NCI-H69 (cell line): ENCODE results near the gene SYF2.
"Not testable (repeated sequence)": the region's sequence is repeated elsewhere in the genome, so short reads cannot be mapped to it uniquely, and the experiment has no call there.

ENCODE experiments used
- DNase-seq: peaks from one replicate; lab custom pipeline; 2025; lab: John Stamatoyannopoulos, UW

The SYF2 gene

GRCh38 chr1:25206201-25206600 lies 26.1 kb downstream of the SYF2 start:
- DNase-seq, result no peak

DNA sequence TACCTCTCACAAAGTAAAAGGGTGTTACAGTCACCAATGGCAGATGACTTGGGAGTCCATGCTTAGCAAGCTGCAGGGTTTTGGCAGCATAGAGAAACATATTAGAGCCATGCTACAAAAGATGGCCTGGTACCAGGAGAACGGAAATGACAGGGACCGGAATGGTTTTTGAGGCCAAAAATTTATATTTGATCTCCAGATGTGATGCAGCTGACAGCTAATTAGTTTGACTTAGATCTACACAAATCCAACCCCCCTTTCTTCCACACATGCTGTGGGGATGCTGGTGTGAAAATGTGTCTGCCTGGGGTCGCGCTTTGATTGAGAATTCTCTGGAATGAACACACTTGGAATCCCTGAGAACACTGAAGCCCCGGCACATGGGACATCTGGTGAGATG lies 26.5 kb downstream of the SYF2 start:
- no peak for DNase-seq

- DNase-seq, result peak; percentile 46
These were observed 27.4 kb downstream of the SYF2 start for GRCh38 chr1:25204797-25205480.

DNA sequence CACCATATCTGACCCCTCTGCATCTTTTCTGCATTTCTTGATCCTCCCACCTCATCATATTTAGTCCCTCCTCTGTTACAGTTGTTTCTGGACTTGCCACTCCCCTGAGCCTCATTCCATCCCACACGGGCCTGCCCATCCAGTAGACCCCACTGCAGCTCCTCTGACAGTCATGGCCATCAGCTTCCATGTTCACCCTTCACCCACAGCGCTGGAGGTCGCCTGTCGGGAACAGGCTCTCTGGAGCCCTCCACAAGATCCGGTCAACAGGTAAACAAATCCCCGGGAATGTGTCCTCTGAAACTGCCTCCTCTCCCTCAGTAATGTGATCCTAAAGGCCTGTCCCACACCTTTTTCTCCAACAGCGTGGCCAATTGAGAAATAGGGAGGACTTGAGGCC lies 31.3 kb downstream of the SYF2 start:
- DNase-seq, result no peak

DNA sequence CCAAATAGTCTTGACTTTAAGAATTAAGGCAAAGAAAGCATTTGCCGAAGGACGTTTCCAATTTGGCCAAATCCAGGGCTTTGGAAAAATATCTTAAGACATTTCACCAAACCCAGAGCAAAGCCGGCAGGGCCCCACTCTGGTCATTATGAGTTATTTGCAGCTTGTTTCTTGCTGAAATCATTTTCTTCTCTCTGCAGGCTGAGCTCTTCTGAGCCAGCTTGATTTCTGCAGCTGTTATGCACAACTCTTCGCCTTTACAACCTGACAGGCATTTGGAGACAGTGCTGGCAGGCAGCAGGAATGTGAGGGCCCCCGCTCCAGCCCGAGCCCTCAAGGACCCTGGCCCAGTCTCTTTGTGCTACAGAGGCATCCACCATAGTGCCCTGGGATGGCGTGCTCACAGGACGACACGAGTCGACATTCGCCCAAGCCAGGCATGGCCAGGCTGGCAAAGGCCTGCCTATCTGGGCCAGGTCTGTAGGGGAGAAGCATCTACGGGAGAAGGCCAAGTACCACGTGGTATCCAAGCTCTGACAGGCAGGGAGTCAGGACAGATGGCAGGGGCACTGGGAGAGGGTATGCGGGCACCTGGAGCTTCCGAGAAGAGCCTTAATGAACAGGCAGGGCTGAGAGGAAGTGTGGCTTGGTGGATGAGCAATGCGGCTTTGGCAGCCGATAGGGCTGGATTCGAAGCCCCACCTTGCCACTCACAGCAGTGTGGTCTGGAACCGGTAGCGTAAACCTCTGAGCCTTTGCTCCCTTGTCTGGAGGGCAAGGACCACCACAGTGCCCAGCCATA lies 32.3 kb downstream of the SYF2 start:
- no peak for DNase-seq

GRCh38 chr1:25198663-25199252 lies 33.5 kb downstream of the SYF2 start:
- peak; percentile 52 for DNase-seq

GRCh38 chr1:25197982-25198662 lies 34.2 kb downstream of the SYF2 start:
- peak; percentile 13 for DNase-seq

DNA sequence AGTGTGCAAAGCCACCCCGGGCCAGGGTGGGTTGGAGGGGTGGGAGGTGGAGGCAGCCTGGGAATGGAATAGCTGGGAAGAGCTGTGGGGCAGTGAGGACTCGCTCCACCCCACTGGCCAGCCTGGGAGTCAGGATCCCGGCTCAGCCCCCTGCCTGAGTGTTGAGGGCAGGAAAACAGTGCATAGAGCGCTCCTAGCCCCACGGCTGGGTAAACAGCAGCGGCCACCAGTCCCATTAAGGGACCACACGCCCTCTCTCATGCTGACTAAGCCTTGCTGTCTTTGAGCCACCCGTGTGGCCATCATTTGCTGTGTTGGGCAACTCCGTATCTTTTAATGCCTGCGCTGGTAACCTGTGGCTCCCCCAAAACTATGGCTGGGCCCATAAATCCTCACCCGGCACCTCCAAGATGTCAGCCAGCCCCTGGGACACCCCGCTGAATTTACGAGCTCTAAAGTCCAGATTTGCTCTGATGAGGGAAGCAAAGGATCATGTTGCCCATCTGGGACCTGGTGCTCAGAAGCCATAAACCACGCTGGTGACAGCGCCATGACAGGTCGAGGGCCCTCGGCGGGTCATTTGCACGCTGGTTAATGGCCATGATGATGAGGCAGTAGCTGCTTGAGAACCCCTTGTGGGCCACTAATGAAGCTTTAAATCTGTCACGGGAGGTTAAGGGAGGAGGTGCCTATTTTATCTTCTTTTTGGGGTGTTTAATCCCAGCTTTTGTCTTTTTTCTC lies 34.9 kb downstream of the SYF2 start:
- DNase-seq, result peak; percentile 21

- no peak for DNase-seq
These were observed 35.5 kb downstream of the SYF2 start for GRCh38 chr1:25196830-25197229.

DNA sequence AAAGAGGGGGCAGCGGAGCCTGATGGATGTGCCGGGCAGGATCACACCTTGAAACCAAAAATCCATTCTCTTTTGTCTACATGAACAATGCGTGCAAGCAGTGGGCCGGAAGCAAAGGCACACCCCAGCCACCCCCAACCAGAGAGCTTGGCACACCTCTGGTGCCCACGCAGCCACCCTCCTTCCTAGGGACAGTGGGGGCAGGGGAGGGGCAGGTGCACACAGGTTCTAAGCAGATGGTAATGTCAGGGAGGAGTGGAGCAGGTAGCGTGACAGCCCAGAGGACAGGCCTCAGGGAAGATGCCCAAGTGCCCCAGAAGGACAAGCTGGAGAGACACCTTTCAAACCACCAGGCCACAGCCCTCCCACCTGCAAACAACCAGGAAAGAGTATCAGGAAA lies 36.5 kb downstream of the SYF2 start:
- peak; percentile 45 for DNase-seq

DNA sequence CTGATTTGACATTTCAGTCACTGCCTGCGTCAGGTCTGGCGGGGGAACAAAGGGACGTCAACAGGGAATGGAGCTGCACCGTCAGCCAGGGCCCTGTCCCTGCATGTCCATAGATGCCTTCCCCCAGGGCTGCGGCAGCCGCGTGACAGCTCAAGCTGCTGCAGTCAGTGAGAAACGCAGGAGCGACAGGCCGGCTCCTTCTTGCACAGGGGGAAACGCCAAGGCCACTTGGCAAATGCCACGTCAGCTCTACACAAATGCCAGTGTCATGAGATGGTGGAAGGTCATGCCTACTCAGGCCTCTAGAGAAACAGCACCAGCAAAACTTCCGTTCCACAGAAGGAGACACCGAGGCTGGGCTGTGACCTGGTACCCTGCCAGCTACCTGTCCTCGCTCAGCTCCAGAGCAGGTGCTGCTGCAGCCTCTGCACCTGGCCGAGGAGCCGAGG lies 37.7 kb downstream of the SYF2 start:
- no peak for DNase-seq

GRCh38 chr1:25194054-25194453 lies 38.2 kb downstream of the SYF2 start:
- DNase-seq, result no peak

DNA sequence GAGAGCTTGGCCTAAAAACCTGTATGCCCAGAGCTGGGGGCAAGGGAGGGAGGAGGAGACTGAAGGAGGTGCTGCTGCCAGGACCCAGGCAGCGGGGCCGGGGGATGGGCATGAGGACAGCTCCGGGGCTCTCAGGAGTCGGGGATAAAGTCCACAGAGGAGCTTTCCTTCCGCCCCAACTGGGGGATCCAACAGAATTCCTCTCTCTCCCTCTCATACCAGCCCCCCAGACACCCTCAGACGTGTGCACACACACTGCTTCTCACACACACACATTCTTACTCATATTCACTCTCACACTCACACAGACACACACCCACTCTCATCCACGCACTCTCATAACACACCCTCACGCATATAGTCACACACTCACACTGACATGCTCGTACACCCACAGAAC lies 39.1 kb downstream of the SYF2 start:
- DNase-seq, result no peak

GRCh38 chr1:25192154-25192553 lies 40.1 kb downstream of the SYF2 start:
- DNase-seq, result no peak

DNA sequence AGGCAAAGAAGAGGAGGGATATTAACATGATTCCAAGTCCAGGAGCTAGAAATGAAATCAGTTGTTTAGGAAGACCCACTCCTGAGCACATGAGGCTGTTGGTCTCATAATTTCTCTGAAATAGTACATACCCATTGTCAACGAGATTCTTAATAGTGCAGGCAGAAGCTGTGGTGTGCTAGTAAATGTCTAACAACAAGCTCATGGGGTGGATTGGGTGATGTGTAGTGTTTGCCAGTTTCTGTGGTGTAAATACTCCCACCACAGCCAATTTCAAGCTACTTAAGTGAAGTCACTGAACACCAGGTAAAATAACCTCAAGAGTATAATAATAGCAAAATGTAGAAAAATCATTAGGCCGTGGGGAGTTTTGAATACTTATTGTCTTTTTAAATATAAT lies 42.0 kb downstream of the SYF2 start:
- DNase-seq, result no peak

DNA sequence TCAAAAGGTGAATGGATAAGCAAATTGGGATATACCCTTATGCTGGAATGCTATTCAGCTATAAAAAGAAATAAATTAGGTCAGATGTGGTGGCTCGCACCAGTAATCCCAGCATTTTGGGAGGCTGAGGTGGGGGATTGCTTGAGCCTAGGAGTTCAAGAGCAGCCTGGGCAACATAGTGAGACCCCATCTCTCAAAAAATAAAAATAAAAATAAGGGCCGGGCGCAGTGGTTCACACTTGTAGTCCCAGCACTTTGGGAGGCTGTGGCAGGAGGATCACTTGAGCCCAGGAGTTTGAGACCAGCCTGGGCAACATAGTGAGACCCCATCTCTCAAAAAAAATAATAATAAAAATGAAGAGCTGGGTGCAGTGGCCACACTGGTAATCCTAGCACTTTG lies 44.4 kb downstream of the SYF2 start:
- not testable (repeated sequence) for DNase-seq

GRCh38 chr1:25187077-25187476 lies 45.2 kb downstream of the SYF2 start:
- no peak for DNase-seq

- DNase-seq, result no peak
These were observed 45.9 kb downstream of the SYF2 start for GRCh38 chr1:25186161-25187007.

- DNase-seq, result no peak
These were observed 46.7 kb downstream of the SYF2 start for GRCh38 chr1:25185409-25186160.
